ENCODE measurements around the gene CCDC3.

The CCDC3 gene

DNA sequence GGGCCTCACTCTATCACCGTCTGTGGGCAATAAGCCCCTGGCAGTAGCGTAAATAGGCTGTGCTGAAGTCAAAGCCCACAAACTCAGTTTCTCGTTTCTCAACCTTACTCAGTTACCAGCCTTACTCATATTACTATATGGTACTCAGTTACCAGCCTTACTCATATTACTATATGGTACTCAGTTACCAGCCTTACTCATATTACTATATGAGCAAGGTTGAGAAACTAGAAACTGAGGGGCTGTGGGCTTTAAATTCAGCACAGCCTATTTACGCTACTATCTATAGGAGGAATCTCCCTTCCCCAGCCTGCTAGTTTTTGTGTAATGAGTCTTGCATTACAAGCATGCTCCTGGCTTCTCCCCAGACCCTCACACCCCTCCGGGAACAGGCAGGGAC is 35.4 kb downstream of the CCDC3 start:
- H3K4me3 ChIP-seq (ENCODE audit: low read depth, low read length) = no peak overlapping the region
- DNase-seq (ENCODE audit: low read depth) = no peak
- TF ChIP-seq MYC (IDR thresholded peaks at IDR 0.05; ENCODE audit: low read depth, low read length) (no peak), POLR2A (IDR thresholded peaks at IDR 0.05; ENCODE audit: extremely low read depth, insufficient read length) (no peak)
- TF ChIP-seq, protein P1, sequence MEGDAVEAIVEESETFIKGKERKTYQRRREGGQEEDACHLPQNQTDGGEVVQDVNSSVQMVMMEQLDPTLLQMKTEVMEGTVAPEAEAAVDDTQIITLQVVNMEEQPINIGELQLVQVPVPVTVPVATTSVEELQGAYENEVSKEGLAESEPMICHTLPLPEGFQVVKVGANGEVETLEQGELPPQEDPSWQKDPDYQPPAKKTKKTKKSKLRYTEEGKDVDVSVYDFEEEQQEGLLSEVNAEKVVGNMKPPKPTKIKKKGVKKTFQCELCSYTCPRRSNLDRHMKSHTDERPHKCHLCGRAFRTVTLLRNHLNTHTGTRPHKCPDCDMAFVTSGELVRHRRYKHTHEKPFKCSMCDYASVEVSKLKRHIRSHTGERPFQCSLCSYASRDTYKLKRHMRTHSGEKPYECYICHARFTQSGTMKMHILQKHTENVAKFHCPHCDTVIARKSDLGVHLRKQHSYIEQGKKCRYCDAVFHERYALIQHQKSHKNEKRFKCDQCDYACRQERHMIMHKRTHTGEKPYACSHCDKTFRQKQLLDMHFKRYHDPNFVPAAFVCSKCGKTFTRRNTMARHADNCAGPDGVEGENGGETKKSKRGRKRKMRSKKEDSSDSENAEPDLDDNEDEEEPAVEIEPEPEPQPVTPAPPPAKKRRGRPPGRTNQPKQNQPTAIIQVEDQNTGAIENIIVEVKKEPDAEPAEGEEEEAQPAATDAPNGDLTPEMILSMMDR (IDR thresholded peaks at IDR 0.05; ENCODE audit: low read depth, low read length) = no peak
- TF ChIP-seq, protein P2, sequence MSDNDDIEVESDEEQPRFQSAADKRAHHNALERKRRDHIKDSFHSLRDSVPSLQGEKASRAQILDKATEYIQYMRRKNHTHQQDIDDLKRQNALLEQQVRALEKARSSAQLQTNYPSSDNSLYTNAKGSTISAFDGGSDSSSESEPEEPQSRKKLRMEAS (IDR thresholded peaks at IDR 0.05; ENCODE audit: low read depth, low read length) = no peak

DNA sequence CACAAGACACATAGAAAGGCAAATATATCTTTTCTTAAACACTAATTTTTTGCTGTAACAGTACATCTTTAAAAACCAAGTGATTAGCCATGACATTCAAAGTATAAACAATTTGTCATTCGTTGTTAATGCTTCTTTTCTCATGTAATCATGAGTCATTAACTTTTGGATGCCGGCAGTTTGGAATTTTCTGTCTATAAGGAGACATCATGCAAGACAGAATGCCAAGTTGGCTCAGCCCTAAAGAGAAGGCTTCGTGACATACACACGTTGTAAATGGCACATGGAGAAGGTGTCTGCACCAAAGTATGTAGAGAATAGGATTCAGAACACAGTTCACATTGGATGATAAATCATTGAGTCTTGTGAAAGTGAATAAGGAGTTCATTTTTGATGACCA is 35.9 kb downstream of the CCDC3 start:
- no peak for TF ChIP-seq MYC (IDR thresholded peaks at IDR 0.05; ENCODE audit: low read depth, low read length)
- TF ChIP-seq, protein P2 (IDR thresholded peaks at IDR 0.05; ENCODE audit: low read depth, low read length) = no peak
- TF ChIP-seq, protein P1 (IDR thresholded peaks at IDR 0.05; ENCODE audit: low read depth, low read length) = no peak
- TF ChIP-seq POLR2A (IDR thresholded peaks at IDR 0.05; ENCODE audit: extremely low read depth, insufficient read length) = no peak
- H3K4me3 ChIP-seq (ENCODE audit: low read depth, low read length) = no peak overlapping the region
- no peak for DNase-seq (ENCODE audit: low read depth)

DNA sequence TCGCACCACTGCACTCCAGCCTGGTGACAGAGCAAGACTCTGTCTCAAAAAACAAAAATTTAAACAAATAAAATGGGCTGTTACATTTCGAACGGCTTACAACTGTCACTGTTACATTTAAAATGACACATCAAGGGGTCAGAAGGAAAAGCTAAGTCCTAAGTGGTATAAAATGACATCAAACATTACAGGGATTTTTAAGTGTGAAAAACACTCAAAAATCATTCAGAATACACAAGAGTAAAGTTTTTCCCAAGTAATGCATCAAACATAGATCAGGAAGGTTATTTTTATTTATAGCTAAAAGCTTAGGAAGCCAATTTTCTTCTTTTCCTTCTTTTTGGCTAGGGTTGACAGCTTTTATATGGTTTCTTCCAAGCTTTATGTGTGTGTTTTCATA is 39.0 kb downstream of the CCDC3 start:
- H3K4me3 ChIP-seq (ENCODE audit: low read depth, low read length) = no peak overlapping the region
- TF ChIP-seq, protein P2 (IDR thresholded peaks at IDR 0.05; ENCODE audit: low read depth, low read length) = no peak
- TF ChIP-seq, protein P1 (IDR thresholded peaks at IDR 0.05; ENCODE audit: low read depth, low read length) = no peak
- TF ChIP-seq POLR2A (IDR thresholded peaks at IDR 0.05; ENCODE audit: extremely low read depth, insufficient read length) = no peak
- no peak for TF ChIP-seq MYC (IDR thresholded peaks at IDR 0.05; ENCODE audit: low read depth, low read length)
- no peak for DNase-seq (ENCODE audit: low read depth)

DNA sequence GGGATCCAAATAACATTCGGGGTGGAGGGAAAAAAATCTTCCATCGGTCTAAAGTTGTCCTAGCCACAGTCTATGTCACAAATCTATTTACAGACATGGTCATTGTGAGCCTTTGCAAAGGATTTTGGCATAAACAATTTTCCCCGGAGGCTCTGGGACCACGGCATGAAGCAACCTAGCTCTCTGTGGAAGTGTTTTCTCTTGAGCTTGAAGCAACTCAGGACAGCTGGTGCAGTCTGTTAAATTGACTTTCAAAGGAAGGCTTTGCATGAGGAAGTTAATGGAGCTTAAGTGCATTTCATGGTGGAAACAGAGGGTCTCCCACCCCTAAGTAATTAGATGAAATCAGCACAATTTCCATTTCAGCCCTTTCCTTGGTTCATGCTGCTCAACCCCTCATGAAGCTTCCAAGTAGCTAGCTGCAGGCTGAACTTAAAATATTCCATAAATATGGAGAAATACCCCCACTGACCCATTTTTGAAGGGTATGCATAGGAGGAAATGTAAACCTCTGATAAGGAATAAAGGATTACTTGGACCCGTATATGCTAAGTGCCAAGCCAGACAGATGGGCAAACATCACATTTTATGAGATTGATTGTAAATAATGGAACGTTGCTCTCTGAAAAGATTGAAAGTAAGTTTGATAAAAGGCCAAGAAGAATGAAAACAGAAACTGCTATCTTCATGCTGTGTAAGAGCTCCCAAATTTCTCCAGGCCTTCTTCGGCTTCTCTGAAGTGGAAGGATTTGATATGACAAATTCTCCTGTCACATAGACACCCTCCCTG is 39.9 kb downstream of the CCDC3 start:
- no peak overlapping the region for H3K4me3 ChIP-seq (ENCODE audit: low read depth, low read length)
- peak; percentile 37 for DNase-seq (ENCODE audit: low read depth)
- TF ChIP-seq, protein P2 (IDR thresholded peaks at IDR 0.05; ENCODE audit: low read depth, low read length) = no peak
- TF ChIP-seq, protein P1 (IDR thresholded peaks at IDR 0.05; ENCODE audit: low read depth, low read length) = no peak
- TF ChIP-seq POLR2A (IDR thresholded peaks at IDR 0.05; ENCODE audit: extremely low read depth, insufficient read length) (no peak), MYC (IDR thresholded peaks at IDR 0.05; ENCODE audit: low read depth, low read length) (no peak)

DNA sequence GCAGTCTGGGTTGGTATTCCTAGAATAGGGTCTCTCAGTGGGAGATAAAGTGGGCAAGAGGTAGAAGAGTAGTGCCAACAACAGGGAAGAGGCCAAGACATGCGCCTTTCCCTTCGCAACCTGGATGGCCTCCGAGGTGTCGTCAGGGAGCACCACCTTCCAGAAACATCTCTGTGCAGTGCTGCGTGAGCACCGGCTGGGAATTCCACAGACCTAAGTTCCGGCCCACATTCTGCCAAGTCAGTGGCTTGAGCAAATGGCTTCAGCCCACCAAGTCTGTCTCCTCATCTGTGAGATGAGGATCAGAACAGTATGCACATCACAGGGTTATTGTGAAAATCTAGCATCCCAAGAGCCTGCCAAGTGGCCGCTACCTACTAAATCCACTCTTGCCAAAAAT is 40.6 kb downstream of the CCDC3 start:
- no peak for DNase-seq (ENCODE audit: low read depth)

More for the DNA sequence above, 40.6 kb downstream of the CCDC3 start:
- no peak overlapping the region for H3K4me3 ChIP-seq (ENCODE audit: low read depth, low read length)
- TF ChIP-seq, protein P2 (IDR thresholded peaks at IDR 0.05; ENCODE audit: low read depth, low read length) = no peak
- TF ChIP-seq MYC (IDR thresholded peaks at IDR 0.05; ENCODE audit: low read depth, low read length) (no peak), POLR2A (IDR thresholded peaks at IDR 0.05; ENCODE audit: extremely low read depth, insufficient read length) (no peak)
- TF ChIP-seq, protein P1 (IDR thresholded peaks at IDR 0.05; ENCODE audit: low read depth, low read length) = no peak

Data from NB4 (cell line).